HepG2 (cell line): ENCODE results near the gene PRKAR1A.

Experiments
- YY1 ChIP-seq: IDR thresholded peaks from 2 replicates; pipeline ENCODE4 v1.6.1; 2011; ENCODE audit warnings: low read length, low read depth, moderate library complexity, mild to moderate bottlenecking; ENCODE audit not compliant: insufficient read depth, insufficient replicate concordance
- ZBTB10 ChIP-seq: sonication (generic); formaldehyde crosslinking; IDR thresholded peaks from 2 replicates; pipeline ENCODE4 v1.4.0; 2020; ENCODE audit warnings: missing genetic modification reagents, borderline replicate concordance
- ZNF101 ChIP-seq: sonication (generic); formaldehyde crosslinking; IDR thresholded peaks from 2 replicates; pipeline ENCODE4 v1.4.0; 2020; ENCODE audit warnings: mild to moderate bottlenecking, low read depth, missing genetic modification reagents, borderline replicate concordance
- ZNF274 ChIP-seq: sonication (generic); formaldehyde crosslinking; IDR thresholded peaks from 2 replicates; pipeline ENCODE4 v1.5.1; 2020; ENCODE audit warnings: mild to moderate bottlenecking, missing genetic modification reagents

GRCh38 chr17:68560966-68561720 lies 48.9 kb downstream of the PRKAR1A start:
- TF ChIP-seq ZNF101, result no peak
- no peak for TF ChIP-seq YY1
- TF ChIP-seq ZNF274 (CRISPR knock-in tag), result no peak
- no peak for TF ChIP-seq ZBTB10
